Peyer's patch (tissue), 4 donors: Measurements from ENCODE around the gene MT2A.

ENCODE experiments used
- CTCF ChIP-seq, 6 experiments: fragments of 450-650 bp in 4 of 6; fragments of 200-600 bp in 2 of 6; sonication (generic) in 1 of 6; IDR thresholded peaks; one replicate each; pipeline ENCODE4 v1.5.1; 2017 to 2019; ENCODE audit warnings: antibody characterized with exemption in 6 of 6, mild to moderate bottlenecking in 3 of 6, moderate library complexity in 1 of 6
- POLR2A ChIP-seq, 2 donors: fragments of 450-650 bp; IDR thresholded peaks; one replicate each; pipeline ENCODE4 v1.5.1; 2017; ENCODE audit warnings: antibody characterized with exemption in 2 of 2, mild to moderate bottlenecking in 2 of 2, moderate library complexity in 2 of 2

- peak in 1 of 2 donors; percentile 29 for TF ChIP-seq POLR2A (IDR thresholded peaks at IDR 0.05)
- no peak for TF ChIP-seq CTCF (IDR thresholded peaks at IDR 0.05)
These were observed 29.7 kb downstream of the MT2A start, which contains the start of gene MT1A for GRCh38 chr16:56637814-56638750.
